ENCODE results near the gene TBX1. TPM values are rescaled to one million over a fixed set of nuclear protein-coding genes. Genes with fewer than 3 reads are reported as not detected.

The TBX1 gene
- total RNA-seq, 3 donors from 2014 or later, result 0.96 to 9.2 (median 2.9) TPM

DNA sequence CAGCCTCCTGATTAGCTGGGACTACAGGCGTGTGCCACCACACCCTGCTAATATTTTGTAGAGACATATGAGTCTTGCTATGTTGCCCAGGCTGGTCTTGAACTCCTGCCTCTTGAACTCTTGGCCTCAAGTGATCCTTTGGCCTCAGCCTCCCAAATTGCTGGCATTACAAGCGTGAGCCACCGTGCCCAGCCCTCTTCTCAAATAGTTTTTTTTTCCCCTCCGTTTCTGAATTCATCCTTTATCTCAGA, 11.8 kb downstream of the TBX1 start:
- intact Hi-C loops (cut with DNase I; ENCODE audit: low total_unique reads), result no loop called here
- TF ChIP-seq POLR2A (IDR thresholded peaks at IDR 0.05) (no peak), CTCF (IDR thresholded peaks at IDR 0.05) (no peak), POLR2AphosphoS5 (IDR thresholded peaks at IDR 0.05) (no peak)
- Histone ChIP-seq H3K27ac (no peak overlapping the region), H3K4me1 (peaks cover 0 to 2% of the 10 kb centered on the region in 2 donors), H3K27me3 (peaks cover 0 to 12% of the 10 kb centered on the region in 2 donors), H3K9me3 (no peaks in the 10 kb centered on the region), H3K36me3 (no peaks in the 10 kb centered on the region), H3K4me3 (no peak overlapping the region)
- no peak for DNase-seq (ENCODE audit: low spot score in 2 of 2)

- H3K9me3 ChIP-seq, result no peaks in the 10 kb centered on the region
- no peaks in the 10 kb centered on the region for H3K36me3 ChIP-seq
- no peak for TF ChIP-seq POLR2AphosphoS5 (IDR thresholded peaks at IDR 0.05)
- TF ChIP-seq POLR2A (IDR thresholded peaks at IDR 0.05), result no peak
- TF ChIP-seq CTCF (IDR thresholded peaks at IDR 0.05), result no peak
- H3K4me1 ChIP-seq, result no peaks in the 10 kb centered on the region
- H3K27me3 ChIP-seq, result peaks cover 0 to 8% of the 10 kb centered on the region in 2 donors
- H3K27ac ChIP-seq, result peak overlapping the region in 1 of 2 donors; percentile 12
- DNase-seq (ENCODE audit: low spot score in 2 of 2), result no peak
- H3K4me3 ChIP-seq, result no peak overlapping the region
- intact Hi-C loops (cut with DNase I; ENCODE audit: low total_unique reads), result no loop called here
Observed at GRCh38 chr22:19772673-19773469, 12.3 kb downstream of the TBX1 start.

DNA sequence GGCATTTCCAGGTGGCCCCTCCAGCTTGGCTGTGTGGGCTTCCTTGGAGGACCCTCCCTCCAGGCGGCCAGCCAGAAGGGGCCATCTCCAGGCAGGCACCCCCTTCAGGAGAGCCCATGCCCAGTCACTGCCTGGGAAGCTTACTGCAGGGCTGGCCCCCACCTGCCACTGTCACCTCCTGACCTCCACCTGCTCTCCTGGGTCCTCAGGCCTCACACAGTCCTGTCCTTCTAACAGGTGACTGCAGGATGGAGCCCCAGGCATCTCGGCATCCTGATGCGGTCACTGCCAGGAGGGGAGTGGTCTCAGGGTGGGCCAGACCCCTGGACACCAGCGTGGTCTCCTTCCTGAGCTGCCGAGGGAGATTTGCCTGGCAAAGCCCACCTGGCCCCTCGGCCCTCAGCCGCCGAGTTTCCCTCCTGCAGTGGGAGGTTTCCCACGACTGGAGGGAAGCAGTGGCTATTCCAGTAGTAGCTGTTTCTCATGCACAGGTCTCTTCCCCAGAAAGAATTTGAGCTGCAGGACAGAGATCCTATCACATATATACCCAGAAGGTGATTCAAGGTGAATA, 13.0 kb downstream of the TBX1 start:
- DNase-seq (ENCODE audit: low spot score in 2 of 2), result no peak
- intact Hi-C loops (cut with DNase I; ENCODE audit: low total_unique reads), result no loop called here
- H3K27me3 ChIP-seq, result peaks cover 0 to under 1% of the 10 kb centered on the region in 2 donors
- no peaks in the 10 kb centered on the region for H3K4me1 ChIP-seq
- H3K27ac ChIP-seq, result no peak overlapping the region
- TF ChIP-seq CTCF (IDR thresholded peaks at IDR 0.05) (no peak), POLR2AphosphoS5 (IDR thresholded peaks at IDR 0.05) (no peak), POLR2A (IDR thresholded peaks at IDR 0.05) (no peak)
- no peaks in the 10 kb centered on the region for H3K36me3 ChIP-seq
- no peaks in the 10 kb centered on the region for H3K9me3 ChIP-seq
- no peak overlapping the region for H3K4me3 ChIP-seq

DNA sequence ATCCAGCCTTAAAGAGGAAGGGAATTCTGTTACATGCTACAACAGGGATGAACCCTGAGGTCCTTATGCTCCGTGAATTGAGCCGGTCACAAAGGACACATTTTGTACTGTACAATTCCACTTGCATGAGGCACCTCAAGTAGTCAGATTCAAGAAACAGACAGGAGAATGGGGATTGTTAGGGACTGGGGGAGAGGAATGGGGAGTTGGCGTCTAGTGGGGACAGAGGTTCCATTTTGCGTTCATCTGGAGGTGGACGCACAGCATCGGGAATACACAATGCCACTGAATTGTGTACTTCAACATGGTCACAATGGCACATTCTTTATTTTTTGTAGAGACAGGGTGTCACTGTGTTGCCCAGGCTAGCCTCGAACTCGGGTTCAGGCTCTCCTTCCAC, 14.1 kb downstream of the TBX1 start:
- DNase-seq (ENCODE audit: low spot score in 2 of 2), result no peak
- TF ChIP-seq POLR2A (IDR thresholded peaks at IDR 0.05) (no peak), POLR2AphosphoS5 (IDR thresholded peaks at IDR 0.05) (no peak), CTCF (IDR thresholded peaks at IDR 0.05) (no peak)
- H3K27me3 ChIP-seq, result no peaks in the 10 kb centered on the region
- H3K27ac ChIP-seq, result no peak overlapping the region
- H3K9me3 ChIP-seq, result no peaks in the 10 kb centered on the region
- intact Hi-C loops (cut with DNase I; ENCODE audit: low total_unique reads), result no loop called here
- no peaks in the 10 kb centered on the region for H3K4me1 ChIP-seq
- H3K36me3 ChIP-seq, result no peaks in the 10 kb centered on the region
- H3K4me3 ChIP-seq, result no peak overlapping the region

GRCh38 chr22:19775496-19776325, 15.1 kb downstream of the TBX1 start:
- H3K27ac ChIP-seq, result no peak overlapping the region

More at GRCh38 chr22:19775496-19776325, 15.1 kb downstream of the TBX1 start:
- Histone ChIP-seq H3K9me3 (no peaks in the 10 kb centered on the region), H3K36me3 (no peaks in the 10 kb centered on the region), H3K4me3 (no peak overlapping the region), H3K4me1 (no peaks in the 10 kb centered on the region), H3K27me3 (no peaks in the 10 kb centered on the region)
- no peak for DNase-seq (ENCODE audit: low spot score in 2 of 2)
- TF ChIP-seq CTCF (IDR thresholded peaks at IDR 0.05), result no peak
- TF ChIP-seq POLR2A (IDR thresholded peaks at IDR 0.05), result no peak
- TF ChIP-seq POLR2AphosphoS5 (IDR thresholded peaks at IDR 0.05), result no peak
- intact Hi-C loops (cut with DNase I; ENCODE audit: low total_unique reads), result no loop called here
